GM08714 (cell line): ENCODE results near the gene TH.

Experiments used
- H3K4me3 ChIP-seq: fragments of 200-500 bp; sonication (Bioruptor generic); 2 replicates; pipeline ENCODE4 v1.5.1; 2014; ENCODE audit warnings: mild to moderate bottlenecking, low read length, inconsistent platforms
- ZNF274 ChIP-seq: IDR thresholded peaks from 2 replicates; pipeline ENCODE4 v1.6.1; 2012; ENCODE audit warnings: mild to moderate bottlenecking, low read depth, low read length

The TH gene

DNA sequence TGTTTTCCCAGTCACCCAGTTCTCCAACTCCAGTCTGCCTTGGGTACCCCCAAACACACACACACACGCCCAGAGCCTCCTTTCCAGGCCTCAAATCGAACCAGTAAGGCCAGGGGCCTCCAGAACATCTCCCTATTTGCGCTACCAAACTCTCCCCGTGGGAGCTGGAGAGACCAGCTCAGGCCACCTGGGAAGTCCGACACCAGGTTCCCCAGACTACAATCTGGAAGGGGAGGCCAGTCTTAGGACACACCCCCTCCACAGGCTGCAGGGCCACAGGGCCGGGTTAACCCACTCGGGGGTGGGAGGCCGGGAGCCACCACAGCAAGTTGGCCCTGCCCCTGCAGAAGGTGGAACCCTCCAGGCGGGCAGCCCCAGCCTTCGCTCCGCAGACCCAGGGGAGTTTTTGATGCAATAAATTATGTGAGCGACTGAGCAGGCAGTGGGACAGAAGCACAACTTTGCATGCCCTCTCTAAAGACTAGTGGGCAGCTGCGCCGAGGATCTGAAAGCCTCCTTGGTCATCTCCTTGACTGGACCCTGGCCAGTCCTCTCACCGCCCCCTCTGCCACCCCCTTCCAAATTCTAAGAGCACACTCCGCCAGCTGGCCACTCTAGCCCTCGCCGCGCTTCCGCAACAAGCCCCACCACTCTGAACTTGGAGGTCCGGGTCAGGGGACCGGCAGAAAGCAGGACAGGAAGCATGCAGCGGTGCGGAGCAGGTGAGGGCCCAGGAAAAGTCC, 35.2 kb downstream of the TH start:
- TF ChIP-seq ZNF274 = no peak
- no peak overlapping the region for H3K4me3 ChIP-seq

DNA sequence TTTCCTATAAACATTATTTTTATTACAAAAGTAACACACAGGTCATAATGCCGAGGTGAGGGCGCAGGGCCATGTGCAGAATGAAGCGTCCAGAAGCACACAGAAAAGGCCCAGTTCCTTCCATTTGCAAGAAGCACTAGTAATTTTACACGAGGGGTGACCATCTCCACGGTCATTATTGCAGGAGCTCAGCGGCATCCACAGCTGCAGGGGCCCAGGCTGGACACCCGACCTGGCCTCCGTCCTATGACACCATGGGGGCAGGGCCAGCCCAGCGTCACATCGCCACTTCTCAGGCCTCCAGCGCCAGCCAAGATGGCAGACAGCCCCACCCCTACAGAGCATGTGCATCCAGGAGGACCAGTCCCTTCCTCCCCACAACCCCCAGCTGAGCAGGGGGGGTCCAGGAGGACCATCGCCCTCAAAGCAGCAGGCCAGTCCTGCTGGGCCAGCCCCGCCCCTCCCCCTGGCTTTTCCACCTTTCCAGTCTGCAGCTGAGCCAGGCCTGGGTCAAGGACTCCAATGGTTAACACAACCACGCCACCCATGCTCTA, 35.9 kb downstream of the TH start:
- no peak overlapping the region for H3K4me3 ChIP-seq
- TF ChIP-seq ZNF274 = no peak

DNA sequence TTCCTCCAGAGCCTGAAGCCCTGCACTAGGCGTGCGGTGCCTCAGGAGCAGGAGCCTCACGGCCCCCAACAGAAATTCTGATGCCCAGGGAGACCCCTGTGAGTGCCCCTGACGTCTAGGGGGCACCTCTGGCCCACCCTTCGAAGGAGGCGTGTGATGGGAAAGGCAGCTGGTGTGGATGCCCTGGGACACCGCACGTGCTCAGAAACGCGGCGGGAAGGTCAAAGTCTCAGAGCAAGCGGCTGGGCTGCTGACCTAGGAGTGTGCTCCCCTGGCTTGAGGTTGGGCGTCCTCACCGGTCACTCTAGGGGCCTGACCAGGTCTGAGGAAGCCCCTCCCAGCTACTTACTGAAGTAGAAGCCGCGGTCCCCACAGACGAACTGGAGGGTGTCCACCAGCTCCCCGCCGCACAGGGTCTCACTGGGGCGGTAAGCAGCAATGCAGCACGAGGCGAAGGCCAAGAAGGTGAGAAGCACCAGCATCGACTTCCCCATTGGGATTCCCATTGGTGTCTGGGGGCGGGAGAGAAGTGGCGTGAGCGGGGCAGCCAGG, 36.5 kb downstream of the TH start:
- H3K4me3 ChIP-seq = no peak overlapping the region
- no peak for TF ChIP-seq ZNF274

DNA sequence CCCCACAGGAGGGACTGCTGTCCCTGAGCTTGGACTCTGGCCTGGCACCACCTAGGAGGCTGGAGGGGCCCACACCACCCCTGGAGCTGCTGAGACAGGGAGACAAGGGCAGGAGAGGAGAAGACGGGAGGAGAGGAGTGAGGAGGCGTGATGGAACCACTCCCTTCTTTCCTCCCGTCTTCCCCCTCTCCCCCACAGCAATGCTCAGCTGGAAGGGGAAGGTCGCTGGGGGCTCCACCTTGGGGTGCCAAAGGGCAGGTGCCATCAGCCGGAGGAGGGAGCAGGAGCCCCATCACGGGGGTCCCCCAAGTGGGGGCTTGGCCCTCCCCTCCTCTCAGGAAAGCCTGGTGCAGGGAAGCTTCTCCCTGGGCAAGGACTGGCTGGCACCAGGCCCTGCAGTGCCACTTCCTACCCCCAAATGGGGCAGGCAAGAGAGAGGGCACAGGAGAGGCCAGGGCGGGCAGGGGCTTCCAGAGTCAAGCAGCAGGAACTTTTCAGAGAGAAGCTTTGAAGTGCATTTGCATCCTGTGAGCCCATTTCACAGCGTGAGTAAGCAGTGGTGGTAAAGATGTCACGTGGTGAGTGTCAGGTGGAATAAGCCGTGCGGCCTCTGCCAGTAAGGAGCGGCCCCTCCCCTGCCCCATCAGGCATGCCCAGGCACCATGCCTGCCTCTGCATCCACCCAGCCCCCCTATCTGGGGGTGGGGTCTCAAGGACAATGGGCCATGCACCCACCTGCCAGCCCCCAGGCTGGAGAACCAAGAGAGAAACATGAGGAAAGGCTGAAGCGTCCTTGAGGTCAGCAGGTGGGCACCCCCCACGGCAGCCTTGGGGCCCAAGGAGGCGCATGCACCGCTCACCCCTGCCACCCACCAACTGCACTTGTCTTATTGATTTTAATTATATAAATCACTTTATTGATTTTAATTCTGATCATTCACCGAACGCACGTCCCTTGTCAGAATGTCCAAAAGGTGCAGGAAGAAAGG, 37.3 kb downstream of the TH start:
- no peak for TF ChIP-seq ZNF274
- H3K4me3 ChIP-seq = no peak overlapping the region

GRCh38 chr11:2133241-2134021, 38.2 kb downstream of the TH start:
- H3K4me3 ChIP-seq = no peak overlapping the region
- TF ChIP-seq ZNF274 = no peak

- TF ChIP-seq ZNF274 = no peak
- no peak overlapping the region for H3K4me3 ChIP-seq
Measured at GRCh38 chr11:2132874-2133240, 38.8 kb downstream of the TH start.

GRCh38 chr11:2132246-2132645, 39.4 kb downstream of the TH start:
- no peak for TF ChIP-seq ZNF274
- no peak overlapping the region for H3K4me3 ChIP-seq

GRCh38 chr11:2131371-2132236, 40.0 kb downstream of the TH start:
- no peak overlapping the region for H3K4me3 ChIP-seq

GRCh38 chr11:2130881-2131352, 40.7 kb downstream of the TH start:
- H3K4me3 ChIP-seq = no peak overlapping the region
- TF ChIP-seq ZNF274 = no peak

More at GRCh38 chr11:2131371-2132236, 40.0 kb downstream of the TH start:
- TF ChIP-seq ZNF274 = no peak

- no peak overlapping the region for H3K4me3 ChIP-seq
- TF ChIP-seq ZNF274 = no peak
Measured at GRCh38 chr11:2129699-2130366, 41.8 kb downstream of the TH start.

DNA sequence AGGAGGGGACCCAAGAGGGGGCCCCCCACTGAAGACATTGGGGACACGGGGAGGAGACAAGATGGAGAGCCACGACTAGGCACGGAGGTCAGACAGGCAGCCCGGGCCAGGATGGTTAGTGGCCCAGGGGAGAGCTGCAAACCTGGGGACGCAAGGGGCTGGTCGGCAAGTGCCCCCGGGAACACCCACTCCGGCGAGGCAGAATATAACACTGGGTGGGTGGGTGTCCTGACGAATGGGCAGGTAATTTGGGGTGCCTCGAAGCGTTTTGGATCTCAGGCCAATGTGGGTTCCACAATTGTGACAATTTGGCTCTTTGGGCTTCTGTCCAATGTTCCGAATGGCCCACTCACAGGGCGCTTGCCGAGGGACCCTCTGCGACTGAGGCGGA, 42.3 kb downstream of the TH start:
- TF ChIP-seq ZNF274 = no peak
- no peak overlapping the region for H3K4me3 ChIP-seq
